A549 (cell line): Measurements from ENCODE around the gene NTS. TPM values are rescaled to one million over a fixed set of nuclear protein-coding genes. Genes with fewer than 3 reads are reported as not detected.

Experiments
- ATAC-seq, 2 experiments: fragments of 200-7000 bp in 1 of 2; fragments of >200 bp in 1 of 2; cut with Nextera tagmentation in 1 of 2; cut with Tn5 transposase in 1 of 2; 3 replicates each; pipeline versions ENCODE4 v1.8.0 to v1.9.1; 2018 to 2020; ENCODE audit warnings: mild to moderate bottlenecking in 1 of 2, moderate library complexity in 1 of 2
- CTCF ChIA-PET: fragments of 300-600 bp; sonication (Branson Sonifier 250); formaldehyde crosslinking; extraction: SDS; loops from one replicate; lab custom pipeline; 2021; ENCODE audit warnings: antibody characterized with exemption, inconsistent platforms; lab: Yijun Ruan, JAX
- POLR2A ChIA-PET: fragments of 350-600 bp; formaldehyde crosslinking; extraction: SDS; loops from one replicate; lab custom pipeline; 2021; ENCODE audit warnings: antibody characterized with exemption, inconsistent platforms; lab: Yijun Ruan, JAX
- DNase-seq, 2 experiments: peaks; one replicate each; pipeline versions ENCODE4 v3.0.0 to v3.0.0-alpha.2; 2011 to 2016; ENCODE audit warnings: low read depth in 1 of 2, low spot score in 1 of 2
- FAIRE-seq: peaks from 2 replicates; lab custom pipeline; 2011; peaks lifted over from hg19 to GRCh38; lab: Jason Lieb, UNC
- H3K27ac ChIP-seq, 2 experiments: fragments of >200 bp; sonication (Bioruptor Twin); formaldehyde crosslinking; 3 replicates each; pipeline ENCODE4 v1.5.1; 2016 to 2017
- H3K4me1 ChIP-seq: fragments of >200 bp; sonication (Bioruptor Twin); formaldehyde crosslinking; 3 replicates; pipeline ENCODE4 v1.6.1; 2016
- H3K4me2 ChIP-seq: fragments of >200 bp; sonication (Bioruptor Twin); formaldehyde crosslinking; 3 replicates; pipeline ENCODE4 v1.6.1; 2016
- H3K4me3 ChIP-seq: fragments of >200 bp; sonication (Bioruptor Twin); formaldehyde crosslinking; 3 replicates; pipeline ENCODE4 v1.5.1; 2016
- H3K9me3 ChIP-seq: fragments of >200 bp; sonication (Bioruptor Twin); formaldehyde crosslinking; 3 replicates; pipeline ENCODE4 v1.6.1; 2016
- ATOH8 ChIP-seq: fragments of 250-450 bp; sonication (Bioruptor Pico); IDR thresholded peaks from 2 replicates; pipeline ENCODE4 v1.5.0; 2020; ENCODE audit warnings: low read depth, mild to moderate bottlenecking, moderate library complexity
- BCL3 ChIP-seq: fragments of >200 bp; sonication (Bioruptor Twin); formaldehyde crosslinking; IDR thresholded peaks from 3 replicates; pipeline ENCODE4 v1.6.1; 2016
- BHLHE40 ChIP-seq: IDR thresholded peaks from 2 replicates; pipeline ENCODE4 v1.6.1; 2012; ENCODE audit warnings: low read depth, low read length, inconsistent platforms
- CBX2 ChIP-seq: fragments of 200-600 bp; sonication (generic); IDR thresholded peaks from 2 replicates; pipeline ENCODE4 v1.6.1; 2016; ENCODE audit warnings: low read depth, mild to moderate bottlenecking, borderline replicate concordance
- CHD4 ChIP-seq: fragments of 200-600 bp; sonication (generic); IDR thresholded peaks from 2 replicates; pipeline ENCODE4 v1.6.1; 2016; ENCODE audit warnings: antibody characterized with exemption, mild to moderate bottlenecking, borderline replicate concordance
- E2F6 ChIP-seq: IDR thresholded peaks from 2 replicates; pipeline ENCODE4 v1.6.1; 2012; ENCODE audit warnings: low read depth, borderline replicate concordance
- EHF ChIP-seq: fragments of 250-450 bp; sonication (Bioruptor Pico); IDR thresholded peaks from 2 replicates; pipeline ENCODE4 v1.5.0; 2020; ENCODE audit warnings: mild to moderate bottlenecking
- EHMT2 ChIP-seq: fragments of 200-600 bp; sonication (generic); IDR thresholded peaks from 2 replicates; pipeline ENCODE4 v1.6.1; 2016; ENCODE audit warnings: antibody characterized with exemption, low read depth, mild to moderate bottlenecking, moderate library complexity
- ELK1 ChIP-seq: fragments of 150-350 bp; IDR thresholded peaks from 2 replicates; pipeline ENCODE4 v1.6.1; 2014; ENCODE audit warnings: low read depth, mild to moderate bottlenecking, low read length
- EP300 ChIP-seq, 2 experiments: fragments of >200 bp; sonication (Bioruptor Twin); formaldehyde crosslinking; IDR thresholded peaks; 2 replicates in 1 of 2; 3 replicates in 1 of 2; pipeline ENCODE4 v1.6.1; 2016 to 2017
- FOSL2 ChIP-seq, 2 experiments: fragments of 450-650 bp in 1 of 2; fragments of >200 bp in 1 of 2; sonication (Bioruptor Twin) in 1 of 2; formaldehyde crosslinking; IDR thresholded peaks; 2 replicates each; pipeline versions ENCODE4 v1.5.0 to v1.6.1; 2016 to 2020; ENCODE audit warnings: mild to moderate bottlenecking in 1 of 2, moderate library complexity in 1 of 2
- GATA3 ChIP-seq: IDR thresholded peaks from 2 replicates; pipeline ENCODE4 v1.6.1; 2012; ENCODE audit warnings: borderline replicate concordance
- HES2 ChIP-seq: fragments of >200 bp; sonication (Bioruptor Twin); formaldehyde crosslinking; IDR thresholded peaks from 2 replicates; pipeline ENCODE4 v1.6.1; 2016
- JUN ChIP-seq, 2 experiments: fragments of >200 bp; sonication (Bioruptor Twin); formaldehyde crosslinking; IDR thresholded peaks; 2 replicates in 1 of 2; 3 replicates in 1 of 2; pipeline ENCODE4 v1.6.1; 2016 to 2017
- JUNB ChIP-seq: fragments of >200 bp; sonication (Bioruptor Twin); formaldehyde crosslinking; IDR thresholded peaks from 2 replicates; pipeline ENCODE4 v1.6.1; 2016
- MAFK ChIP-seq: fragments of 450-650 bp; IDR thresholded peaks from 2 replicates; pipeline ENCODE4 v1.6.1; 2014; ENCODE audit not compliant: partially characterized antibody
- MAX ChIP-seq: IDR thresholded peaks from 2 replicates; pipeline ENCODE4 v1.6.1; 2012
- MAZ ChIP-seq: fragments of 150-350 bp; IDR thresholded peaks from 2 replicates; pipeline ENCODE4 v1.6.1; 2014; ENCODE audit warnings: antibody characterized with exemption, low read depth, low read length, borderline replicate concordance
- NR3C1 ChIP-seq: fragments of >200 bp; sonication (Bioruptor Twin); formaldehyde crosslinking; IDR thresholded peaks from 3 replicates; pipeline ENCODE4 v1.6.1; 2017
- PHF8 ChIP-seq: fragments of 200-600 bp; sonication (generic); IDR thresholded peaks from 2 replicates; pipeline ENCODE4 v1.6.1; 2016; ENCODE audit warnings: low read depth, mild to moderate bottlenecking, antibody characterized with exemption, moderate library complexity, borderline replicate concordance
- POLR2AphosphoS2 ChIP-seq: conservative IDR thresholded peaks from 2 replicates; pipeline ENCODE4 v1.6.1; 2012; ENCODE audit warnings: low read length, improper control_type of control experiment, inconsistent platforms
- RAD21 ChIP-seq, 2 experiments: fragments of >200 bp in 1 of 2; sonication (Bioruptor Twin) in 1 of 2; formaldehyde crosslinking in 1 of 2; IDR thresholded peaks in 1 of 2; conservative IDR thresholded peaks in 1 of 2; 2 replicates in 1 of 2; 3 replicates in 1 of 2; pipeline ENCODE4 v1.6.1; 2012 to 2018; ENCODE audit warnings: inconsistent platforms in 1 of 2
- RFX5 ChIP-seq: fragments of 450-650 bp; IDR thresholded peaks from 2 replicates; pipeline ENCODE4 v1.7.1; 2014; ENCODE audit warnings: antibody characterized with exemption, mild to moderate bottlenecking, moderate library complexity
- RNF2 ChIP-seq: fragments of 200-600 bp; sonication (generic); IDR thresholded peaks from 2 replicates; pipeline ENCODE4 v1.6.1; 2016; ENCODE audit warnings: low read depth, mild to moderate bottlenecking, antibody characterized with exemption, moderate library complexity, borderline replicate concordance
- SMC3 ChIP-seq: fragments of >200 bp; sonication (Bioruptor Twin); formaldehyde crosslinking; IDR thresholded peaks from 3 replicates; pipeline ENCODE4 v1.6.1; 2018; ENCODE audit warnings: inconsistent platforms
- WGBS: methylation state at CpG from one replicate; pipeline ENCODE4 v1.1.6; 2017; ENCODE audit errors: missing lambda C conversion rate; 5-methylcytosine and 5-hydroxymethylcytosine counted together
- polyA minus RNA-seq: library from RNA; depleted of rRNA, polyadenylated mRNA; stranded (reverse); fragments of >200 nt; gene quantifications from 2 replicates; pipeline ENCODE4 v1.2.3, GENCODE V29; 2011; rRNA and poly(A)+ RNA removed
- polyA plus RNA-seq, 4 experiments: library from polyadenylated mRNA; depleted of rRNA in 3 of 4; stranded (reverse); fragments of >200 nt; fragmentation: RNase III in 1 of 4; extraction: RNeasy Plus Mini Kit Qiagen cat#74134 plus additional on column Dnase treatment in 1 of 4; gene quantifications; 2 replicates in 3 of 4; 3 replicates in 1 of 4; pipeline ENCODE4 v1.2.3, GENCODE V29; 2011 to 2017

NTS gene
- polyA plus RNA-seq (2011; rRNA removed) (115 and 119 TPM in 2 replicates), polyA plus RNA-seq (2017; fragmentation: RNase III; extraction: RNeasy Plus Mini Kit Qiagen cat#74134 plus additional on column Dnase treatment) (58.7 to 101 TPM (median 85.4 TPM) in 3 replicates), polyA minus RNA-seq (2.1 and 3.6 TPM in 2 replicates)
- polyA plus RNA-seq (2012; cell fraction: cytosol; rRNA removed) = 14.4 and 17.5 TPM in 2 replicates
- polyA plus RNA-seq (2012; cell fraction: nucleus; rRNA removed) = 4.9 and 8.7 TPM in 2 replicates

GRCh38 chr12:85874031-85874461 is at the start of gene NTS:
NTS (plus strand) TSS chr12:85874295; CDS start chr12:85874404, 109 bp downstream.
- ChIA-PET POLR2A (no interaction called here), CTCF (interaction anchor here (0.6 to 1.1 kb wide), 2 partner anchors 322 to 405 kb away, joined by 3 to 5 read pairs; no protein-coding TSS in a partner anchor)
- DNase-seq = peak in 1 of 2 experiments; percentile 29
- no peak for TF ChIP-seq NR3C1
- no peak for TF ChIP-seq EHF
- TF ChIP-seq MAZ = no peak
- TF ChIP-seq JUN (IDR thresholded peaks at IDR 0.05) = no peak
- no peak for TF ChIP-seq E2F6
- no peak for TF ChIP-seq POLR2AphosphoS2
- no peak for TF ChIP-seq RNF2
- TF ChIP-seq FOSL2 (IDR thresholded peaks at IDR 0.05) = no peak
- TF ChIP-seq FOSL2 (CRISPR knock-in tag; IDR thresholded peaks at IDR 0.05) = no peak
- TF ChIP-seq ELK1 = no peak
- TF ChIP-seq SMC3 = no peak
- no peak for TF ChIP-seq JUNB
- no peak for TF ChIP-seq CBX2
- no peak for TF ChIP-seq MAX
- no peak for TF ChIP-seq HES2
- no peak for TF ChIP-seq MAFK
- no peak for TF ChIP-seq CHD4
- TF ChIP-seq BCL3 = no peak
- no peak for TF ChIP-seq GATA3
- peak; percentile 80 to 85 for ATAC-seq
- WGBS = 30% methylated on average over 3 of the region's 3 CpGs
- no peaks in the 10 kb centered on the region for H3K4me1 ChIP-seq
- H3K27ac ChIP-seq = no peak within 1 kb of the TSS
- peak within 1 kb of the TSS; percentile 34 for H3K4me2 ChIP-seq
- H3K9me3 ChIP-seq = no peaks in the 10 kb centered on the region
- FAIRE-seq = no peak
- peak within 1 kb of the TSS; percentile 19; the same call in 1 of the 3 replicates for H3K4me3 ChIP-seq

- peaks cover 32% of the 10 kb centered on the region for H3K4me1 ChIP-seq
- no peaks in the 10 kb centered on the region for H3K9me3 ChIP-seq
- CTCF ChIA-PET = no interaction called here
- H3K27ac ChIP-seq = no peak overlapping the region
- no peak overlapping the region for H3K4me3 ChIP-seq
- ATAC-seq (no peak), DNase-seq (no peak), FAIRE-seq (no peak)
- H3K4me2 ChIP-seq = no peak overlapping the region
- POLR2A ChIA-PET = no interaction called here
- TF ChIP-seq EHMT2 = no peak
- no peak for TF ChIP-seq GATA3
- TF ChIP-seq RAD21 (conservative IDR thresholded peaks at IDR 0.05 in 1 of 2, IDR thresholded peaks at IDR 0.05 in 1 of 2) = no peak
- no peak for TF ChIP-seq CBX2
- no peak for TF ChIP-seq EP300 (IDR thresholded peaks at IDR 0.05)
- TF ChIP-seq RFX5 = no peak
- no peak for TF ChIP-seq ATOH8
- no peak for TF ChIP-seq BCL3
- no peak for TF ChIP-seq BHLHE40
- no peak for TF ChIP-seq PHF8
- TF ChIP-seq E2F6 = no peak
- TF ChIP-seq FOSL2 (IDR thresholded peaks at IDR 0.05) = no peak
- TF ChIP-seq FOSL2 (CRISPR knock-in tag; IDR thresholded peaks at IDR 0.05) = no peak
- TF ChIP-seq, all 56 proteins: peak for 0
Measured at GRCh38 chr12:85825746-85826145, 48.3 kb upstream of the NTS start.
